Measurements from ENCODE around the gene CDK15.
A peak's percentile ranks its signal among the peaks of the same experiment; 100 is the strongest.
"Not testable (repeated sequence)": the region's sequence is repeated elsewhere in the genome, so short reads cannot be mapped to it uniquely, and the experiment has no call there.

The CDK15 gene

GRCh38 chr2:201806442-201807170 lies at the start of gene CDK15:
Gene CDK15 (plus strand): TSS chr2:201806537. CDS start chr2:201806665, 128 bp downstream.
- in situ Hi-C loops (cut with HindIII; ENCODE audit: low pct_ligation_motif_present, low pct_unique_long_range_greater_than_20kb, low sequenced_read_pairs): no loop called here
- peak; percentile 46 for DNase-seq

GRCh38 chr2:201758234-201758633 lies 48.1 kb upstream of the CDK15 start:
- in situ Hi-C loops (cut with HindIII; ENCODE audit: low pct_ligation_motif_present, low pct_unique_long_range_greater_than_20kb, low sequenced_read_pairs): no loop called here
- peak; percentile 60 for DNase-seq

GRCh38 chr2:201758873-201759272 lies 47.5 kb upstream of the CDK15 start:
- no peak for DNase-seq
- in situ Hi-C loops (cut with HindIII; ENCODE audit: low pct_ligation_motif_present, low pct_unique_long_range_greater_than_20kb, low sequenced_read_pairs): no loop called here

GRCh38 chr2:201759567-201759966 lies 46.8 kb upstream of the CDK15 start:
- in situ Hi-C loops (cut with HindIII; ENCODE audit: low pct_ligation_motif_present, low pct_unique_long_range_greater_than_20kb, low sequenced_read_pairs): no loop called here
- no peak for DNase-seq

GRCh38 chr2:201761101-201761500 lies 45.2 kb upstream of the CDK15 start:
- in situ Hi-C loops (cut with HindIII; ENCODE audit: low pct_ligation_motif_present, low pct_unique_long_range_greater_than_20kb, low sequenced_read_pairs): no loop called here

GRCh38 chr2:201764469-201764868 lies 41.9 kb upstream of the CDK15 start:
- in situ Hi-C loops (cut with HindIII; ENCODE audit: low pct_ligation_motif_present, low pct_unique_long_range_greater_than_20kb, low sequenced_read_pairs); DNase-seq: not testable (repeated sequence)

More at GRCh38 chr2:201761101-201761500, 45.2 kb upstream of the CDK15 start:
- no peak for DNase-seq

GRCh38 chr2:201765799-201766198 lies 40.5 kb upstream of the CDK15 start:
- no peak for DNase-seq
- in situ Hi-C loops (cut with HindIII; ENCODE audit: low pct_ligation_motif_present, low pct_unique_long_range_greater_than_20kb, low sequenced_read_pairs): no loop called here

- DNase-seq: peak; percentile 26
- in situ Hi-C loops (cut with HindIII; ENCODE audit: low pct_ligation_motif_present, low pct_unique_long_range_greater_than_20kb, low sequenced_read_pairs): no loop called here
These were observed 37.4 kb upstream of the CDK15 start for GRCh38 chr2:201768918-201769317.

- DNase-seq: no peak
- in situ Hi-C loops (cut with HindIII; ENCODE audit: low pct_ligation_motif_present, low pct_unique_long_range_greater_than_20kb, low sequenced_read_pairs): no loop called here
These were observed 36.5 kb upstream of the CDK15 start for GRCh38 chr2:201769666-201770373.

GRCh38 chr2:201773990-201774389 lies 32.3 kb upstream of the CDK15 start:
- DNase-seq: no peak
- in situ Hi-C loops (cut with HindIII; ENCODE audit: low pct_ligation_motif_present, low pct_unique_long_range_greater_than_20kb, low sequenced_read_pairs): no loop called here

- no peak for DNase-seq
- in situ Hi-C loops (cut with HindIII; ENCODE audit: low pct_ligation_motif_present, low pct_unique_long_range_greater_than_20kb, low sequenced_read_pairs): no loop called here
These were observed 31.8 kb upstream of the CDK15 start for GRCh38 chr2:201774546-201774945.

- in situ Hi-C loops (cut with HindIII; ENCODE audit: low pct_ligation_motif_present, low pct_unique_long_range_greater_than_20kb, low sequenced_read_pairs): no loop called here
- no peak for DNase-seq
These were observed 31.0 kb upstream of the CDK15 start for GRCh38 chr2:201775326-201775725.

GRCh38 chr2:201777043-201777442 lies 29.3 kb upstream of the CDK15 start:
- in situ Hi-C loops (cut with HindIII; ENCODE audit: low pct_ligation_motif_present, low pct_unique_long_range_greater_than_20kb, low sequenced_read_pairs): no loop called here
- no peak for DNase-seq

- in situ Hi-C loops (cut with HindIII; ENCODE audit: low pct_ligation_motif_present, low pct_unique_long_range_greater_than_20kb, low sequenced_read_pairs): no loop called here
These were observed 28.5 kb upstream of the CDK15 start for GRCh38 chr2:201777869-201778268.

GRCh38 chr2:201779901-201780673 lies 26.2 kb upstream of the CDK15 start:
- peak; percentile 69 for DNase-seq
- in situ Hi-C loops (cut with HindIII; ENCODE audit: low pct_ligation_motif_present, low pct_unique_long_range_greater_than_20kb, low sequenced_read_pairs): no loop called here

More at GRCh38 chr2:201777869-201778268, 28.5 kb upstream of the CDK15 start:
- no peak for DNase-seq

- peak; percentile 100 for DNase-seq
- in situ Hi-C loops (cut with HindIII; ENCODE audit: low pct_ligation_motif_present, low pct_unique_long_range_greater_than_20kb, low sequenced_read_pairs): no loop called here
These were observed 25.5 kb upstream of the CDK15 start, which contains the start of gene ALS2 for GRCh38 chr2:201780674-201781493. Gene ALS2 (minus strand): TSS chr2:201780933. CDS start chr2:201768885, 12,048 bp downstream.

- in situ Hi-C loops (cut with HindIII; ENCODE audit: low pct_ligation_motif_present, low pct_unique_long_range_greater_than_20kb, low sequenced_read_pairs): no loop called here
- peak; percentile 38 for DNase-seq
These were observed 24.7 kb upstream of the CDK15 start for GRCh38 chr2:201781557-201782051.

- in situ Hi-C loops (cut with HindIII; ENCODE audit: low pct_ligation_motif_present, low pct_unique_long_range_greater_than_20kb, low sequenced_read_pairs): no loop called here
- no peak for DNase-seq
These were observed 21.8 kb upstream of the CDK15 start for GRCh38 chr2:201784563-201784962.
